Endothelial cell of hepatic sinusoid (primary cell): ENCODE data around the gene RBM15.

Source experiments
- in situ Hi-C: cut with HindIII; loops from 2 replicates; pipeline ENCODE4 v1.10.0; 2017; ENCODE audit warnings: low sequenced_read_pairs

Gene RBM15, protein sequence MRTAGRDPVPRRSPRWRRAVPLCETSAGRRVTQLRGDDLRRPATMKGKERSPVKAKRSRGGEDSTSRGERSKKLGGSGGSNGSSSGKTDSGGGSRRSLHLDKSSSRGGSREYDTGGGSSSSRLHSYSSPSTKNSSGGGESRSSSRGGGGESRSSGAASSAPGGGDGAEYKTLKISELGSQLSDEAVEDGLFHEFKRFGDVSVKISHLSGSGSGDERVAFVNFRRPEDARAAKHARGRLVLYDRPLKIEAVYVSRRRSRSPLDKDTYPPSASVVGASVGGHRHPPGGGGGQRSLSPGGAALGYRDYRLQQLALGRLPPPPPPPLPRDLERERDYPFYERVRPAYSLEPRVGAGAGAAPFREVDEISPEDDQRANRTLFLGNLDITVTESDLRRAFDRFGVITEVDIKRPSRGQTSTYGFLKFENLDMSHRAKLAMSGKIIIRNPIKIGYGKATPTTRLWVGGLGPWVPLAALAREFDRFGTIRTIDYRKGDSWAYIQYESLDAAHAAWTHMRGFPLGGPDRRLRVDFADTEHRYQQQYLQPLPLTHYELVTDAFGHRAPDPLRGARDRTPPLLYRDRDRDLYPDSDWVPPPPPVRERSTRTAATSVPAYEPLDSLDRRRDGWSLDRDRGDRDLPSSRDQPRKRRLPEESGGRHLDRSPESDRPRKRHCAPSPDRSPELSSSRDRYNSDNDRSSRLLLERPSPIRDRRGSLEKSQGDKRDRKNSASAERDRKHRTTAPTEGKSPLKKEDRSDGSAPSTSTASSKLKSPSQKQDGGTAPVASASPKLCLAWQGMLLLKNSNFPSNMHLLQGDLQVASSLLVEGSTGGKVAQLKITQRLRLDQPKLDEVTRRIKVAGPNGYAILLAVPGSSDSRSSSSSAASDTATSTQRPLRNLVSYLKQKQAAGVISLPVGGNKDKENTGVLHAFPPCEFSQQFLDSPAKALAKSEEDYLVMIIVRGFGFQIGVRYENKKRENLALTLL

GRCh38 chr1:110338886-110339406 is at the start of gene RBM15:
Gene RBM15 (plus strand): TSS chr1:110339377. CDS start chr1:110339406, 29 bp downstream.
- in situ Hi-C loops = no loop called here

- in situ Hi-C loops = no loop called here
Measured at GRCh38 chr1:110291241-110292030, 47.7 kb upstream of the RBM15 start.

GRCh38 chr1:110292031-110292741 is 47.0 kb upstream of the RBM15 start:
- in situ Hi-C loops = no loop called here

- in situ Hi-C loops = no loop called here
Measured at GRCh38 chr1:110293601-110294104, 45.5 kb upstream of the RBM15 start.

GRCh38 chr1:110294308-110294707 is 44.9 kb upstream of the RBM15 start:
- in situ Hi-C loops = no loop called here

DNA sequence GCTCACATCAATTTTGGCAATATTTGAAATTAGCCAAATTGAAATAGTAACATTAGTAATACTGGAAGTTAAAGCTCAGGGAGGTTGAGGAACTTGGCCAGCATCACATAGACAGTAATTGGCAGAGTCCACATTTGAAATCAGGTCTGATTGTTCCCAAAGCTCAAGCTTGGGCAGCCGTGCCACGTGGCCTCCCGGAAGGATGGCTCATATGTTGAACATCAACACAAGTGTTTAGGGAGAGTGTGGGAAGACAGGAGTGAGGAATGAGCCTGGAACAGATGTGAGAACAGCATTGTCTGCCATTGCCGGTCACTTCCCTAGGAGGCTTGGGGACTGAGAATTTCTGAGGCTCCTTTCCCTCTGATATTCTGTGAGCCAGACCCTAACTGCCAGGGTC is 40.2 kb upstream of the RBM15 start:
- in situ Hi-C loops = no loop called here

- in situ Hi-C loops = loop anchor here (5.0 to 10.0 kb wide), 3 partner anchors 43 to 96 kb away; no protein-coding TSS in a partner anchor
Measured at GRCh38 chr1:110300412-110301085, 38.6 kb upstream of the RBM15 start.

GRCh38 chr1:110302836-110303235 is 36.3 kb upstream of the RBM15 start:
- in situ Hi-C loops = loop anchor here (5.0 to 10.0 kb wide), 3 partner anchors 46 to 98 kb away; no protein-coding TSS in a partner anchor

- in situ Hi-C loops = loop anchor here (10.0 kb wide), 1 partner anchor 101 kb away; no protein-coding TSS in a partner anchor
Measured at GRCh38 chr1:110305900-110306420, 33.2 kb upstream of the RBM15 start.

DNA sequence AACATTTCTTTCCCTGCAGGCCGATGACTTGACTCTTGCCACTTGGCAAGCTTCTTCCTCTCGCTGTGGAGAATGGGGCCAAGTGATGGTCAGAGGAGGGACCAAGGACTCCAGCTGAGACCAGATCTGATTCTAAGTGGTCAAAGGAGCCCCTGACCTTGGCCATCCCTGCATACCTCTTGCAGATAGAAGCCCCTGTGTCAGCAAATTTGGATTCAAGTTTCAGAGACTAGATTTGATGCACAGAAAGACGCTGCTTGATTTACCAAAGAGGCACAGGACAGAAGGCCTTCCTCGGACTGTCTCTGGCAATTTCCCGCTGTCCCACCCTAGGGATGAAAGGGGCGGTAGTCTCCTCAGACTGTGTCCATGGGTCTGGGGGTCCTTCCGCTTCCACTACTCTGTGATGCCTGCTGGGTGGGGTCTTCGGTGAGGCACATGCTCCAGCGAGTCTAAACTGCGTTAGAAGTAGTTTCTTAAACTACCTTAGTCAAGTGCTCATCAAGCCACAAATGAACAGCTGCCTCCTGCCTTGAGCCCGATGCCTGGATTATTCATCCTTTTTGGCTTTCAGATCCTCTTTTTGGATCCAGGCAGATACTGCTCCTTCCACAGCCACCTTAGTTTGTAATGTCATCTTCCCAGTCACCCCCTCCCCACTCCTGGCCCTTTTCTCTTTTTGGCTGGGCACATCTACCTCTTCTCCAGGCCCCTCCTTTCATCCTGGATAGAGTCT is 31.8 kb upstream of the RBM15 start:
- in situ Hi-C loops = loop anchor here (10.0 kb wide), 1 partner anchor 103 kb away; no protein-coding TSS in a partner anchor

- in situ Hi-C loops = loop anchor here (10.0 kb wide), 1 partner anchor 103 kb away; no protein-coding TSS in a partner anchor
Measured at GRCh38 chr1:110308247-110308646, 30.9 kb upstream of the RBM15 start.

GRCh38 chr1:110309139-110309538 is 30.0 kb upstream of the RBM15 start:
- in situ Hi-C loops = loop anchor here (10.0 kb wide), 1 partner anchor 104 kb away; no protein-coding TSS in a partner anchor

GRCh38 chr1:110309767-110310166 is 29.4 kb upstream of the RBM15 start:
- in situ Hi-C loops = loop anchor here (10.0 kb wide), 1 partner anchor 105 kb away; no protein-coding TSS in a partner anchor

DNA sequence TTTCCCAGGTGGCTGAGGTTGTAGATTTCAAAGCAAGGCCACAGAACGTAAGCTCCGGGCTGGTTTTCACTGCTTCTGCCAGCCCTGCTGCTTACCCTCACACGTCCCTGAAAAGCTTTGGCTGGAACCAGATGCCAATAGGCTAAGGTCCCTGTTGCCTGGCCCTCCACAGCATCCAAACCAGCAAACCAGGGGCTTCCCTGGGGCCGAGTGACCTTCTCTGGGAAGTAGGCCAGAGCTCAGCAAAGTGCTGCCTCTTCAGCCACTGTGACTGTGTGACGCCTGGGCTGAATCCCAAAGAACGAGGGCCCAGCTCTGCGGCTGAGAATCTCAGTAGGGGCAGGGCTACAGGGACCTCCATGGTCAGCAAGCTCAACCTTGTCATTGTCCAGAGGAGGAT is 28.9 kb upstream of the RBM15 start:
- in situ Hi-C loops = no loop called here

GRCh38 chr1:110312188-110313121 is 26.7 kb upstream of the RBM15 start:
- in situ Hi-C loops = no loop called here

DNA sequence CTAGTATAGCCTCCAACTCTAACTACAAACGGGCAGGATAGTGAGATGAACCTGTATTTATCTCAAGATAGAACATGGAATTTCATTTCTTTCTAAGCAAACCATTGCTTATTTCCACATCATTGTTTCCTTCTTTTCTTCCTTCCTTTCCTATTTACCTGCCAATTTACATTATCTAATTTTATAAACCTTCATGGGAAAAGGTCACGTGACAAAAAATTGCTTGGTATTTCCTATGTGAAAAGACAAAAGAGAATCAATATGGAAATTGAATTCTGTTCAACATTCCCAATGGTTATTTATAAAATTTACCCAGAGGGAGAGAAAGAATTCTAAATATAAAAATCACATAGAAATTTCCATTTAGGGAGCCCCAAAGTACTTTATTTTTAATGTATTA is 22.4 kb upstream of the RBM15 start:
- in situ Hi-C loops = no loop called here

- in situ Hi-C loops = no loop called here
Measured at GRCh38 chr1:110318046-110318445, 21.1 kb upstream of the RBM15 start.
